ENCODE results near the gene CGAS. TPM values are rescaled to one million over a fixed set of nuclear protein-coding genes. Genes with fewer than 3 reads are reported as not detected.

Gene CGAS
- total RNA-seq (10 to 100 TPM; 48.3 to 49.3 TPM), polyA plus RNA-seq (13.2 TPM)

DNA sequence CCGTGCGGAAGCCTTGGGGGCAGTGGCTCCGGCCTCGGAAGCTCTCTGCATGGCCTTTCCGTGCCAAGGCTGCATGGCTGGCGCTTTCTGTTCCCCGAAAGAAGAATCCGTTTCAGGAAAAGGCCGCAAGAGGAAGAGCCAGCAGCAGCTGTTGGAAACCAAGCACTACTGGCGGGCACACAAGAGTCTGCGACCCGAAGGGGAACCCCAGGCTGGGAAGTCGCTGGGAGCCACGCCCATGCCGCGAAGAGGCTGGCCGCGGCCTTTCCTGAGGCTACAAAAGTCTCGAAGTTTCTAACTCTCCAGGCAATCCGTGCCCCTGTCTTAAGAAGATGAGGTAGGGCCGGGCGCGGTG, at the start of gene CGAS:
CGAS (minus strand) TSS at position 191 of the 355 bp plus-strand sequence; CDS start at position 75, 116 bp downstream.
- ChIA-PET CTCF (interaction anchor here (1.1 to 3.6 kb wide), 8 partner anchors 9 to 201 kb away, joined by 3 to 34 read pairs (median 4); partner anchors contain the start of gene MTO1), POLR2A (interaction anchor here (1.3 to 3.4 kb wide), 3 partner anchors 9 to 72 kb away, joined by 3 to 66 read pairs (median 17); partner anchors contain the start of gene MTO1)
- peaks cover 21 to 44% (median 37%) of the 10 kb centered on the region in 3 donors for H3K4me1 Mint-ChIP-seq
- H3K4me1 ChIP-seq (ENCODE audit: insufficient read depth, low read length) = peaks cover 15% of the 10 kb centered on the region
- peak within 1 kb of the TSS; percentile 94 to 100 (median 97) for H3K4me3 Mint-ChIP-seq
- peaks cover 0 to 21% (median 3%) of the 10 kb centered on the region in 3 donors for H3K36me3 Mint-ChIP-seq
- H3K27me3 ChIP-seq (ENCODE audit: insufficient read depth, low read length, poor library complexity, severe bottlenecking) = no peaks in the 10 kb centered on the region
- no peaks in the 10 kb centered on the region for H3K9me3 ChIP-seq (ENCODE audit: low read length)
- peak within 1 kb of the TSS; percentile 78 for H3K4me3 ChIP-seq (ENCODE audit: low read length)
- H3K36me3 ChIP-seq (ENCODE audit: insufficient read depth, low read length) = no peaks in the 10 kb centered on the region
- H3K27ac ChIP-seq (ENCODE audit: low read depth, low read length) = peak within 1 kb of the TSS; percentile 33
- H3K27ac Mint-ChIP-seq = peak within 1 kb of the TSS; percentile 84 to 99 (median 92)
- no peaks in the 10 kb centered on the region for H3K9me3 Mint-ChIP-seq
- DNase-seq = peak; percentile 55 to 83 (median 70)
- H3K27me3 Mint-ChIP-seq = peaks cover 0 to 2% of the 10 kb centered on the region in 2 donors

DNA sequence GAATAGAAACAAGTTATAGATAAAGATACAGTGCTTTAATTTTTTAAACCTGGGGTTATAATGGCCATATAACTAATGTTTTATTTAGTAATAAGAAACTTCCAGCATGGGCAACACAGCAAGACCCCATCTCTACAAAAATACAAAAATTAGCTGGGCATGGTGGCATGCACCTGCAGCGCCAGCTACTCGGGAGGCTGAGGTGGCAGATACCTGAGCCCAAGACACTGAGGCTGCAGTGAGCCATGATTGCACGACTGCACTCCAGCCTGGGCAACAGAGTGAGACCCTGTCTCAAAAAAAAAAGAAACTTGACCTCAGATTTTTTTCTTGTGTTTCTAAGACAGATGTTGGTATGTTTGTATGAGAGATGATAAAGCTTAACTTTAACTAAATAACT, 45.8 kb upstream of the CGAS start:
- CTCF ChIA-PET = interaction anchor here (1.3 to 1.5 kb wide), 2 partner anchors 18 to 116 kb away, joined by 3 to 4 read pairs; no protein-coding TSS in a partner anchor
- Mint-ChIP-seq H3K27ac (peak overlapping the region in 1 of 8 donors; percentile 36), H3K4me3 (no peak overlapping the region), H3K9me3 (no peaks in the 10 kb centered on the region), H3K36me3 (peaks cover 0 to 75% (median 14%) of the 10 kb centered on the region in 3 donors), H3K4me1 (peaks cover 0 to 6% (median 3%) of the 10 kb centered on the region in 3 donors), H3K27me3 (no peaks in the 10 kb centered on the region)
- POLR2A ChIA-PET = no interaction called here
- Histone ChIP-seq H3K27ac (ENCODE audit: low read depth, low read length) (no peak overlapping the region), H3K27me3 (ENCODE audit: insufficient read depth, low read length, poor library complexity, severe bottlenecking) (no peaks in the 10 kb centered on the region), H3K9me3 (ENCODE audit: low read length) (no peaks in the 10 kb centered on the region), H3K4me1 (ENCODE audit: insufficient read depth, low read length) (no peaks in the 10 kb centered on the region), H3K4me3 (ENCODE audit: low read length) (no peak overlapping the region), H3K36me3 (ENCODE audit: insufficient read depth, low read length) (peaks cover 38% of the 10 kb centered on the region)
- no peak for DNase-seq

GRCh38 chr6:73491377-73491776, 39.3 kb upstream of the CGAS start:
- ChIA-PET POLR2A (no interaction called here), CTCF (interaction anchor here (0.9 kb wide), 1 partner anchor 161 kb away, joined by 3 read pairs; no protein-coding TSS in a partner anchor)
- no peaks in the 10 kb centered on the region for H3K4me1 ChIP-seq (ENCODE audit: insufficient read depth, low read length)
- H3K27ac ChIP-seq (ENCODE audit: low read depth, low read length) = no peak overlapping the region
- Mint-ChIP-seq H3K4me1 (peaks cover 9 to 15% (median 12%) of the 10 kb centered on the region in 3 donors), H3K9me3 (no peaks in the 10 kb centered on the region), H3K27me3 (no peaks in the 10 kb centered on the region), H3K27ac (peak overlapping the region in 4 of 8 donors; percentile 24 to 91 (median 73)), H3K4me3 (no peak overlapping the region), H3K36me3 (peaks cover 12 to 70% (median 37%) of the 10 kb centered on the region in 3 donors)
- no peaks in the 10 kb centered on the region for H3K27me3 ChIP-seq (ENCODE audit: insufficient read depth, low read length, poor library complexity, severe bottlenecking)
- peaks cover 27% of the 10 kb centered on the region for H3K36me3 ChIP-seq (ENCODE audit: insufficient read depth, low read length)
- H3K4me3 ChIP-seq (ENCODE audit: low read length) = no peak overlapping the region
- no peak for DNase-seq
- H3K9me3 ChIP-seq (ENCODE audit: low read length) = no peaks in the 10 kb centered on the region

- H3K27me3 ChIP-seq (ENCODE audit: insufficient read depth, low read length, poor library complexity, severe bottlenecking) = no peaks in the 10 kb centered on the region
- H3K27me3 Mint-ChIP-seq = no peaks in the 10 kb centered on the region
- no peak overlapping the region for H3K4me3 Mint-ChIP-seq
- DNase-seq = no peak
- no peak overlapping the region for H3K4me3 ChIP-seq (ENCODE audit: low read length)
- no peak overlapping the region for H3K27ac ChIP-seq (ENCODE audit: low read depth, low read length)
- peaks cover 12 to 79% (median 41%) of the 10 kb centered on the region in 3 donors for H3K36me3 Mint-ChIP-seq
- no peaks in the 10 kb centered on the region for H3K9me3 Mint-ChIP-seq
- no peaks in the 10 kb centered on the region for H3K9me3 ChIP-seq (ENCODE audit: low read length)
- no peaks in the 10 kb centered on the region for H3K4me1 ChIP-seq (ENCODE audit: insufficient read depth, low read length)
- CTCF ChIA-PET = no interaction called here
- H3K36me3 ChIP-seq (ENCODE audit: insufficient read depth, low read length) = peaks cover 39% of the 10 kb centered on the region
- POLR2A ChIA-PET = no interaction called here
- H3K4me1 Mint-ChIP-seq = peaks cover 8 to 12% (median 12%) of the 10 kb centered on the region in 3 donors
- peak overlapping the region in 1 of 8 donors; percentile 17 for H3K27ac Mint-ChIP-seq
Observed at GRCh38 chr6:73487473-73487872, 35.4 kb upstream of the CGAS start.

DNA sequence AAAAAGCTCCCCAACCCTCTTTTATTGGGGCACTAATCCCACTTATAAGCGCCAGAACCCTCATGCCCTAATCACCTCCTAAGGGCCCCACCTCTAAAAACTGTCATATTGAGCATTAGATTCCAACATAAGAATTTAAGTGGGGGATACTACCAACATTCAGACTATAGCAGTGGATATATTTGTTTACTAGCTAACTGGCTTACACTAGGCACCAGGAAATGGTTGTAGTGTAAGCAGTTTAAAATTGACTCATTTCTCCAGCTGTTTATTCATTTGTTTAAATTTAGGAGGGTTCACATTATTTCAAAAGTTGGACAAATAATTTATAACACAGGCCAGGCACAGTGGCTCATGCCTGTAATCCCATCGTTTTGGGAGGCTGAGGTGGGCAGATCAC, 32.3 kb upstream of the CGAS start:
- DNase-seq = no peak
- no peaks in the 10 kb centered on the region for H3K4me1 ChIP-seq (ENCODE audit: insufficient read depth, low read length)
- peaks cover 10 to 83% (median 43%) of the 10 kb centered on the region in 3 donors for H3K36me3 Mint-ChIP-seq
- no peaks in the 10 kb centered on the region for H3K9me3 Mint-ChIP-seq
- no peaks in the 10 kb centered on the region for H3K9me3 ChIP-seq (ENCODE audit: low read length)
- no peak overlapping the region for H3K27ac ChIP-seq (ENCODE audit: low read depth, low read length)
- ChIA-PET CTCF (interaction anchor here (1.2 to 1.7 kb wide), 2 partner anchors 127 to 169 kb away, joined by 3 to 5 read pairs; no protein-coding TSS in a partner anchor), POLR2A (no interaction called here)
- no peak overlapping the region for H3K4me3 ChIP-seq (ENCODE audit: low read length)
- H3K4me1 Mint-ChIP-seq = peaks cover 3 to 5% (median 5%) of the 10 kb centered on the region in 3 donors
- no peak overlapping the region for H3K4me3 Mint-ChIP-seq
- H3K27me3 Mint-ChIP-seq = no peaks in the 10 kb centered on the region
- H3K27me3 ChIP-seq (ENCODE audit: insufficient read depth, low read length, poor library complexity, severe bottlenecking) = no peaks in the 10 kb centered on the region
- peaks cover 52% of the 10 kb centered on the region for H3K36me3 ChIP-seq (ENCODE audit: insufficient read depth, low read length)
- peak overlapping the region in 1 of 8 donors; percentile 43 for H3K27ac Mint-ChIP-seq

DNA sequence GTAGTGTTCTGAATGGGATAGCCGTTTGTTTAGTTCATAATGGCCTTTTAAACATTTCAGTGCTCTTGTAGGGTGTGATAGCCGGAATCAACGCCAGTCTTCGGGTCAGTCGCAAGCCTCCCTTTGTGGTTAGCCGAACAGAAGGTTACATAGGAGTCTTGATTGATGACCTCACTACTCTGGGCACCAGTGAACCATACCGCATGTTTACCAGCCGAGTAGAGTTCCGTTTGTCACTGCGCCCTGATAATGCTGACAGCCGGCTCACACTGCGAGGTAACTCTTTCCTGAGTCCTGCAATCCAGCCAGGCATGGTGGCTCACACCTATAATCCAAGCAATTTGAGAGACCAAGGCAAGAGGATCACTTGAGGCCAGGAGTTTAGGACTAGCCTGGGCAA, 29.9 kb upstream of the CGAS start:
- H3K4me3 ChIP-seq (ENCODE audit: low read length) = no peak overlapping the region
- H3K9me3 Mint-ChIP-seq = no peaks in the 10 kb centered on the region
- no peaks in the 10 kb centered on the region for H3K27me3 ChIP-seq (ENCODE audit: insufficient read depth, low read length, poor library complexity, severe bottlenecking)
- no peaks in the 10 kb centered on the region for H3K4me1 ChIP-seq (ENCODE audit: insufficient read depth, low read length)
- DNase-seq = no peak
- H3K4me1 Mint-ChIP-seq = peaks cover 0 to 5% (median 3%) of the 10 kb centered on the region in 3 donors
- H3K36me3 ChIP-seq (ENCODE audit: insufficient read depth, low read length) = peaks cover 35% of the 10 kb centered on the region
- ChIA-PET POLR2A (interaction anchor here (1.1 kb wide), 1 partner anchor 39 kb away, joined by 3 read pairs; no protein-coding TSS in a partner anchor), CTCF (interaction anchor here (1.1 to 2.4 kb wide), 2 partner anchors 20 to 129 kb away, joined by 3 to 8 read pairs; partner anchors contain the start of gene MTO1)
- peak overlapping the region in 2 of 8 donors; percentile 21 to 58 for H3K27ac Mint-ChIP-seq
- no peak overlapping the region for H3K4me3 Mint-ChIP-seq
- H3K9me3 ChIP-seq (ENCODE audit: low read length) = no peaks in the 10 kb centered on the region
- peaks cover 4 to 78% (median 32%) of the 10 kb centered on the region in 3 donors for H3K36me3 Mint-ChIP-seq
- no peaks in the 10 kb centered on the region for H3K27me3 Mint-ChIP-seq
- H3K27ac ChIP-seq (ENCODE audit: low read depth, low read length) = no peak overlapping the region

- H3K9me3 ChIP-seq (ENCODE audit: low read length) = no peaks in the 10 kb centered on the region
- H3K27me3 Mint-ChIP-seq = no peaks in the 10 kb centered on the region
- POLR2A ChIA-PET = no interaction called here
- H3K36me3 ChIP-seq (ENCODE audit: insufficient read depth, low read length) = peaks cover 35% of the 10 kb centered on the region
- H3K4me1 Mint-ChIP-seq = peaks cover 0 to 5% (median 1%) of the 10 kb centered on the region in 3 donors
- no peaks in the 10 kb centered on the region for H3K4me1 ChIP-seq (ENCODE audit: insufficient read depth, low read length)
- H3K4me3 Mint-ChIP-seq = no peak overlapping the region
- H3K9me3 Mint-ChIP-seq = no peaks in the 10 kb centered on the region
- DNase-seq = no peak
- H3K27me3 ChIP-seq (ENCODE audit: insufficient read depth, low read length, poor library complexity, severe bottlenecking) = no peaks in the 10 kb centered on the region
- CTCF ChIA-PET = interaction anchor here (1.1 kb wide), 1 partner anchor 12 kb away, joined by 3 read pairs; no protein-coding TSS in a partner anchor
- H3K36me3 Mint-ChIP-seq = peaks cover 8 to 73% (median 25%) of the 10 kb centered on the region in 3 donors
- no peak overlapping the region for H3K4me3 ChIP-seq (ENCODE audit: low read length)
- H3K27ac Mint-ChIP-seq = no peak overlapping the region
- no peak overlapping the region for H3K27ac ChIP-seq (ENCODE audit: low read depth, low read length)
Observed at GRCh38 chr6:73477407-73477806, 25.3 kb upstream of the CGAS start.

GRCh38 chr6:73476723-73477122, 24.6 kb upstream of the CGAS start:
- peaks cover 29% of the 10 kb centered on the region for H3K36me3 ChIP-seq (ENCODE audit: insufficient read depth, low read length)
- Mint-ChIP-seq H3K27ac (peak overlapping the region in 1 of 8 donors; percentile 54), H3K36me3 (peaks cover 8 to 72% (median 23%) of the 10 kb centered on the region in 3 donors), H3K27me3 (no peaks in the 10 kb centered on the region), H3K4me3 (no peak overlapping the region), H3K9me3 (no peaks in the 10 kb centered on the region), H3K4me1 (peaks cover 4 to 10% (median 8%) of the 10 kb centered on the region in 3 donors)
- no peaks in the 10 kb centered on the region for H3K27me3 ChIP-seq (ENCODE audit: insufficient read depth, low read length, poor library complexity, severe bottlenecking)
- H3K9me3 ChIP-seq (ENCODE audit: low read length) = no peaks in the 10 kb centered on the region
- DNase-seq = no peak
- H3K4me3 ChIP-seq (ENCODE audit: low read length) = no peak overlapping the region
- no peaks in the 10 kb centered on the region for H3K4me1 ChIP-seq (ENCODE audit: insufficient read depth, low read length)
- no peak overlapping the region for H3K27ac ChIP-seq (ENCODE audit: low read depth, low read length)
- ChIA-PET POLR2A (interaction anchor here (1.8 kb wide), 1 partner anchor 15 kb away, joined by 10 read pairs; the partner anchor contains the start of gene MTO1), CTCF (no interaction called here)
